Erythroblast (primary cell): Measurements from ENCODE around the gene UNC45A.

ENCODE experiments used
- DNase-seq, 2 experiments: peaks; one replicate each; lab custom pipeline; 2025; lab: John Stamatoyannopoulos, UW
- GATA1 ChIP-seq: IDR thresholded peaks from 2 replicates; pipeline ENCODE4 v1.6.1; 2011; ENCODE audit warnings: low read depth, mild to moderate bottlenecking, control low read depth, low read length, moderate library complexity
- POLR2A ChIP-seq: IDR thresholded peaks from 2 replicates; pipeline ENCODE4 v1.6.1; 2011; ENCODE audit warnings: mild to moderate bottlenecking, low read length

Gene UNC45A

DNA sequence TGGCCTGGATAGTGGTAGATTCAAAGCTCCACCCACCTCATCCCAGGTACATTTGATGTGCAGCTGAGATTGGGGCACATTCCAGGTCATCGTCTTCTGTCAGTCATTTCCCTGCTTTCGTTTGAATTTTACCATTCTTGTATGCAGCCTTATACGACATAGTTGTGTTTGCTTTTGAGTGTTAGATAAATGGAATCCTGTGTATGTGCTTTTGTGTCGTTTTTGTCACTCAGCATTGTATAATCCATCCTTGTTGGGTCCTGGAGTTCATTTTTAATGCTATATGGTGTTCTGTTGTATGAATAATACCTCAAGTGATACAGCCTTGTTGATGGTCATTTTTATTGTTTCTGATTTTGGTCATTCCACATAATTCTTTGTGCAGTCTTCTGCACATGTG, 26.9 kb downstream of the UNC45A start:
- TF ChIP-seq GATA1 (no peak), POLR2A (no peak)

DNA sequence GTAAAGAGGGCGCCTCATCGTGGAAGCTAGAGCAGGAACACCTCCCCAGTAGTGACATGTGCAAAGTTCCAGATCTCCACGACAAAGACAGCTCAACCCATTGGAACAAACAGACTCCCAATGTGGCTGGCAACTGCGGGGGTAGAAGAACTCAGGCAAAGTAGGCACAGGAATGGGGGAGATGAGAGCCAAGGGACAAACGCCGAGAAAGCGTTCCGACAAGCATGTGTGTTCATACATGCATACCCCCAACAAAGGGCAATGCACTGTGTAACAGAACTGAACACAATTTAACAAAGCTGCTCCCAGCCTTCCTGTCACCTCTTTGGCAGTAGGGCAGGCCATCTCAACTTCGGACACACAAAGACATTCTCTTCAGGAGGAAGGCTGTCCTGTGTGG, 31.2 kb downstream of the UNC45A start:
- TF ChIP-seq GATA1: no peak
- no peak for TF ChIP-seq POLR2A
- no peak for DNase-seq

More for the DNA sequence above, 26.9 kb downstream of the UNC45A start:
- no peak for DNase-seq

DNA sequence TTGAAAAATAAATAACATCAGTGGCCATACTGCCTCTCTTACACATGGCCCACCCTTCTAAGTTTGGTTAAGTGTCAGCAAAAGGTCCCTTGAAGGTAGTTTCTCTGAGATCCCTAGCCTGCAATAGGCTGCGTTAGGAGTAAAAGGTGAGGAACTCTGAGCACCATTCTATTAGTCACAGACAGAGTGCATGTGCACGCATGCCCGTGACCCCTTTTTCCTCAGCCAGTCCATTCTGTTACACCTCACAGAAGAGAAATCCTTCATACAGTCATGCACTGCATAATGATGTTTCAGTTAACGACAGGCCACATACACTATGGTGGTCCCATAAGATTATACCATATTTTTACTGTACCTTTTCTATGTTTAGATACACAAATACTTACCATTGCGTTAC, 32.1 kb downstream of the UNC45A start:
- TF ChIP-seq POLR2A (no peak), GATA1 (no peak)
- DNase-seq: no peak

DNA sequence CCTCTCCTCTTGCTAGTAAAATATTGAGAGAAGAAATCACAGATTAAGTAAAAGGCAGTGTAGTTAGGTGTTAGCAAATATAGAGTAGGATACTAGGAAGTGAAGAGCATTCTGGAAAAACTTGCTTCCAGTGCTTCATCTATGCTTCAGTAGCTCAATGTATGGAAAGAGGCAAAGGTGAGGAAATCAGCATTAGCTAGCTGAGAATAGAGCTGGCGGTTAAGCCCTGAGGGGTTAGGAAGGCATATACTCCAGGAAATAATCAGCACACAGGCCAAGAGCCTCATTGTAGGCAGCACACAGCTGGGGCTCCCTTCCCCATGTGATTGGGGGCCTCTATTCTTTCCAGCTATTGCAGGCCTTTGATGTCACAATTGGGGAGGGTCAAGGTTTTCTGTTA, 33.3 kb downstream of the UNC45A start:
- TF ChIP-seq GATA1: no peak
- no peak for TF ChIP-seq POLR2A
- no peak for DNase-seq

DNA sequence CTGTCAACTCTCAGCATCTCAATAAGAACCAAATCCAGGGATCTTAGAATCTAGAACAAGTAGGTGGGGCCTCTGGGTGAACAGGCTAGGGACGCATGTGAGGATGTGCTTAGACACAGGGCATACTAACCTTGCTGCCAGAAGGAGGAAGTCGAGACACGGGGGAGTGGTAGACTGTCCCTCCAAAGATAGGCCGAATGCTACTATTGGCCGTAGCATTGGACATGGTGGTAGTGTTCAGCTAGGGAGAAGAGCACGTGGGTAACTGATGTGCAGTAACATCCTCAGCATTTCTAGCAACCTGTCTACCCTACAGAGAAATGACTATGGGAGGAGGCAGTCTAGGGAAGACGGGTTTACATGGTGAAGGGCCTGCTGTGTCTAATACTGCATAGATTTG, 35.2 kb downstream of the UNC45A start:
- DNase-seq: no peak
- TF ChIP-seq GATA1 (no peak), POLR2A (no peak)

DNA sequence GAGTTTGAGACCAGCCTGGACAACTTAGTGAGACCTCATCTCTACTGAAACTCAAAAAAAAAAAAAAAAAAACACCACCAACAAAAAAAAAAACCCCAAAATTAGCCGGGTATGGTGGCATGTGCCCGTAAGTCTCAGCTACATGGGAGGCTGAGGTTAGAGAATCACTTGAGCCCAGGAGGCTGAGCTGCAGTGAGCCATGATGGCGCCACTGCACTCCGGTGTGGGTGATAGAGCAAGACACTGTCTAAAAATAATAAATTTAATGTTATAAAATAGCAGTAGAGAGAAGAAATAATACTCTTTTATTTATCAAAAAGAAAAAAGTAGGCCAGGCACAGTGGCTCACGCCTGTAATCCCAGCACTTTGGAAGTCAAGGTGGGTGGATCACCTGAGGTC, 37.0 kb downstream of the UNC45A start:
- TF ChIP-seq GATA1 (no peak), POLR2A (no peak)
- no peak for DNase-seq

DNA sequence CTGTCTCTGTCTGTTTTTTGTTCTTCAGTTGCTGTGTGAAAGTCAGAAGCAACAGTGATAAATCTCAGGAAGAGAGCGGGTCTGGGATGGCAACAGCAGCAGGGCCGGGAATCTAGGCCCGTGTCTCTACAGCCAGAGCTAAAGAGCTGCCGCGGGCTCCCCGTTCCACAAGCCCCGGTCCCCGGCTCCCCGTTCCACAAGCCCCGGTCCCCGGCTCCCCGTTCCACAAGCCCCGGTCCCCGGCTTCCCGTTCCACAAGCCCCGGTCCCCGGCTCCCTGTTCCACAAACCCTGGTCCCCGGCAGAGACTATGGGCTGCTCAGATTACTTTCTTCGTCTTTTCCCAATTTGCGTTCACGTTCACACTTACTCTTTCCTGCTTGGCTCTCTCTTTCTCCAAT, 39.1 kb downstream of the UNC45A start:
- no peak for DNase-seq
- no peak for TF ChIP-seq GATA1
- TF ChIP-seq POLR2A: no peak

DNA sequence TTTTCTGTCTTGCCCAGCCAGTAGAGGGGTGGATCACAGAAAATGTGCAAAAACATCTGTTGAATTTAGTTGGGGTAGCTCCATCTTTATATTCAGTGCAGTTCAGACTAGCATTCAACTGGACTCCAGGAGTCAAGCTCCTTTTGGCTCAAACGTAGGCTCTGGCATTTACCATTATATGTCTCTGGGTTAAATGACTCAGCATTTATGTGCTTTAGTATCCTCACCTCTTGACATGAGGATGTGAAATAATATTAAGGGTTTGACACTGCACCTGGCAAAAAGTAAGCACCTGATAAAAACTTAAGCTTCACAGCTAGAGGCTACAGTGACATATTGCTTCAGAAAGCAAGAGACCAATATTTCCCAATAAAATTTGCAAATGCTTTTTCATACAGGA, 44.5 kb downstream of the UNC45A start:
- peak in 1 of 2 experiments; percentile 15 for DNase-seq
- TF ChIP-seq GATA1 (no peak), POLR2A (no peak)

DNA sequence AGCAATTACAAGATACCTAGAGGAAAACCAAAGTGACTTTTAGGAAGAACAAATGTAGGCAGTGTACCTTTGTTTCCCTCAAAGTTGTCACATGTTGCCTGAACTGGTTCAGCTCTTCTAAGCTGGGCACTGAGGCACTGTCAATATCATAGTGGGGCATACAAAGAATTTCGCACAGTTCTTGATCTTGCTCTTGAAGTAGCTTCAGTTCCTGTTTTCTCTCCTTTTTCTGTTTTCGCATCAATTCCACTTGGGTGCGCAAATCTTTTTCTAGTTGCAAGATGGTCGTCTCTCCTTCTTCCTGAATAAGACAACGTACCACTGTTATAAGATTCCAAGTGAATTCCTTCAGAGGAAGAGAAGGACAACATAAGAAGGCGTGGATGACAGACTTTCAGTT, 46.6 kb downstream of the UNC45A start:
- TF ChIP-seq GATA1 (no peak), POLR2A (no peak)
- no peak for DNase-seq

DNA sequence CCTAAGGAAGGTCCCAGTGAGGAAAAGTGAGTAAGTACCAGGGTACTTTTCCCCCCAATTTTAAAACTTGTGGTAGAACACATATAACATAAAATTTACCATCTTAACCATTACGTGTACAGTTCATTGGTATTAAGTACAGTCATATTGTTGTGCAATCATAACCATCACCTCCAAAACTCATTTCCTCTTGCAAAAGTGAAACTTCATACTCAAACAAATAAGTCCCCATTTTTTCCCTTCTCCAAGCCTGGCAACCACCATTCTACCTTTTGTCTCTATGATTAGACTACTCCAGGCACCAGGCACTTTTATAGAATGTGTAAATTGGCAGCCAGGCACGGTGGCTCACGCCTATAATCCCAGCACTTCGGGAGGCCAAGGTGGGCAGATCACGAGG, 47.0 kb downstream of the UNC45A start:
- TF ChIP-seq GATA1 (no peak), POLR2A (no peak)
- no peak for DNase-seq

DNA sequence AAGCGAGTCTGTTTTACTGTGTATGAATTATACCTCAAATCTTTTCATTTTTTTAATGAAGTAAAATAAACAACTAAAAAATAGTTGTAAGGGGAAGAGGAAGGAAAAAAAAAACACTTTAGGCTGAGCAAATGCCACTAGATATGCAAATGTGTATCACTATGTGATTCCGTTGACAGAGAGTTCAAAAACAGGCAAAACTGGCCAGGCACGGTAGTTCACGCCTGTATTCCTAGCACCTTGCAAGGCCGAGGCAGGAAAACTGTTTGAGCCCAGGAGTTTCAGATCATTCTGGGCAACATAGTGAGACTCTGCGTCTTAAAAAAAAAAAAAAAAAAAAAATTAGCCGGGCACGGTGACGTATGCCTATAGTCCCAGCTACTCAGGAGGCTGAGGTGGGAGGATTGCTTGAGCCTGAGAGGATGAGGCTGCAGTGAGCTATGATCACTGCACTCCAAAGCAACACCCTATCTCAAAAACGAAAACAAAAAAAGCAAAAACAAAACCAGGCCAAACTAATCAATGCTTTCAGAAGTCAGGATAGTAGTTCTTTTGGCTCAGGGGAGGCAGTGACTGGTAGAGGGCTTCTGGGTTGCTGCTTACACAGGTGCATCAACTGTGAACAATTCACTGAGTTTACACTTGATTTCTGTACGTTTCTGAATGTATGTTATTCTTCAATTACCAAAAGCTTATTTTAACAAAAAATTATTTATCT, 51.9 kb downstream of the UNC45A start:
- peak in 1 of 2 experiments; percentile 25 for DNase-seq
- TF ChIP-seq GATA1 (no peak), POLR2A (no peak)

DNA sequence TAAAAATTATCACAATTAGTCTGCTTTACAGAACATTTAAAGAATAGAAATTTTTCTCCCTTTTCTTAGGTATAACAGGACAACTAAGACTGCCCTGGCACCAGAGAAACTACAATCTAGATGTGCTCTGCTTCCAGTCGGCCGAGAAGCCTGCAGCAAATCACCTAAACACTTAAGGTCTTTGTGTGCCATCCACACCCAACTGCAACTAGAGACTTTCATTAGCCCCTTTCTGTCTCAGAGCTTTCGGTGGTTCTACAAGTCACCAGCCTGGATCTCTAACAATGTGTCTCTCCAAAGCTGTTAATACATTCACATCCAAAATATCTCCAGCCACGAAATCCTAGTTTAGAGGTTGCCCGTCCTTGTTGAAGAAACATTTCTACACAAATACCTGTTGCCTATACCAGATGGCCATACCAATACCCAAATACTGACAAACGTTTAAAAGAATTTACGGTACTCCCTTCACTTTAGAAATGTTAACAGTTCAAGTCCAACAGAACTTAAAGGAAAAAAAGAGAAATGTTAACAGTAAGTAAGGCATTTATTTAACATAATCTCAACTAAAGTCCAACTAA, 52.6 kb downstream of the UNC45A start:
- TF ChIP-seq POLR2A (no peak), GATA1 (no peak)
- DNase-seq: peak in 1 of 2 experiments; percentile 30

DNA sequence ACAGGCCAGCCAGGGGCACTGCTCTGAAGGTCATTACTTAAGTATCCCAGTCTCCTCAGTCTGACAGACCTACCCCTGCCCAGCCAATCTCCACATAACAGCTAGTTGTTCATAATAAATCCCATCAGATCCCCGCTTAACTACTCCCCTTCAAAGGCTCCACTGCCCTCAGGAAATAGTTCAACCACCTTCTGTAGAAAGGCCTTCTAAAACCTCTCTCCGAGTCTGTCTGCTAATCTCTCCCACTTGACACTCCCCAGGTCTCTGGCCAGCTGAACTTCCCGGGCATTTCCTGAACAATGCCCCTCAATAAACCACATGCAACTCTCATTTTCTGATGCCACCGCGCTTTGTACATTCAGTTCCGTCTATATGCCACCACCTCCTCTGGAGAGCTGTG, 53.2 kb downstream of the UNC45A start:
- TF ChIP-seq POLR2A (no peak), GATA1 (no peak)
- peak in 1 of 2 experiments; percentile 23 for DNase-seq

DNA sequence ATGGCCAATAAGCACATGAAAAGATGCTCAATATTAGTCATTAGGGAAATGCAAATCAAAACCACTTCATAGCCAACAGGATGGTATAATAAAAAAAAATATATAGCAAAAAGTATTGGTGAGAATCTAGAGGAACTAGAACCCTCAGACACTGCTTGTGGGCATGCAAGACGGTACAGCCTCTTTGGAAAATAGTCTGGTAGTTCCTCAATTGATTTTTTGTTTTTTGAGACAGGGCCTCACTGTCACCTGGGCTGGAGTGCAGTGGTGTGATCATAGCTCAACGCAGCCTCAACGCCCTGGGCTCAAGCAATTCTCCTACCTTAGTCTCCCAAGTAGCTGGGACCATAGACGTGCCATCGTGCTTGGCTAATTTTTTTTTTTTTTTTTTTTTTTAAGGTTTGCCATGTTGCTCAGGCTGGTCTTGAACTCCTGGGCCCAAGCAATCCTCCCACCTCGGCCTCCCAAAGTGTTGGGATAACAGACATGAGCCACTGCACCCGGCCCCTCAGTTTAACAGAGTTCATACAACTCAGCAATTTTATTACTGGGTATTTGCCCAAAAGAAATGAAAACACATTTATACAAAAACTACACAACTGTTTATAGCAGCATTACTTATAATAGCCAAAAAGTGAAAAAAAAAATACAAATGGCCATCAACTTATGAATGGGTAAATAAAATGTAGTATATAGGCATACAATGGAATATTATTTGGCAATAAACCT, 54.1 kb downstream of the UNC45A start:
- no peak for DNase-seq
- no peak for TF ChIP-seq POLR2A
- no peak for TF ChIP-seq GATA1
